Colonic mucosa (tissue), 4 donors: ENCODE measurements around the gene HIPK2. TPM values are rescaled to one million over a fixed set of nuclear protein-coding genes. Genes with fewer than 3 reads are reported as not detected.
A peak's percentile ranks its signal among the peaks of the same experiment; 100 is the strongest.

Experiments used
- DNase-seq: peaks from one replicate; pipeline ENCODE4 v3.0.0-alpha.2; 2020
- H3K27ac ChIP-seq: fragments of 200-600 bp; one replicate; pipeline ENCODE4 v1.8.0; 2021
- H3K27me3 ChIP-seq: fragments of 200-600 bp; one replicate; pipeline ENCODE4 v1.8.0; 2021
- H3K36me3 ChIP-seq: fragments of 200-600 bp; one replicate; pipeline ENCODE4 v1.8.0; 2021
- H3K4me1 ChIP-seq: fragments of 200-600 bp; one replicate; pipeline ENCODE4 v1.8.0; 2021; ENCODE audit warnings: mild to moderate bottlenecking
- H3K4me3 ChIP-seq: fragments of 200-600 bp; one replicate; pipeline ENCODE4 v1.8.0; 2021
- H3K9ac ChIP-seq, 2 donors: one replicate each; pipeline ENCODE4 v1.7.0; 2013; ENCODE audit warnings: control low read depth in 2 of 2, low read depth in 2 of 2, low read length in 2 of 2
- H3K9me3 ChIP-seq: fragments of 200-600 bp; one replicate; pipeline ENCODE4 v1.8.0; 2021
- CTCF ChIP-seq: fragments of 200-600 bp; IDR thresholded peaks from one replicate; pipeline ENCODE4 v1.8.0; 2022; ENCODE audit warnings: antibody characterized with exemption, mild to moderate bottlenecking
- intact Hi-C: fragments of 100-400 bp; cut with DNase I; formaldehyde crosslinking; loops from one replicate; pipeline ENCODE4 v1.14.1; 2022
- total RNA-seq, 2 donors: library from RNA; stranded (reverse); fragmentation: NEBNext Ultra II Directional in 1 of 2; extraction: Animal tissue kit (Norgen Biotek cat#: 25700) in 1 of 2; gene quantifications; one replicate each; pipeline ENCODE4 v1.2.1, GENCODE V29; 2021
- donor health status: healthy.
- donor health status: DM: no; HTN: no; CAD: no.
- donor health status: DM: no; HTN: no; CAD: no.

Gene HIPK2
- total RNA-seq, 2 donors from 2014 or later = 25.3 to 28.4 TPM

GRCh38 chr7:139725077-139725476 is 52.7 kb downstream of the HIPK2 start:
- H3K4me1 ChIP-seq = peaks cover 26% of the 10 kb centered on the region
- no peak for DNase-seq
- H3K4me3 ChIP-seq = no peak overlapping the region
- intact Hi-C loops = no loop called here
- no peaks in the 10 kb centered on the region for H3K9me3 ChIP-seq
- H3K36me3 ChIP-seq = no peaks in the 10 kb centered on the region
- TF ChIP-seq CTCF = no peak
- no peaks in the 10 kb centered on the region for H3K27me3 ChIP-seq
- H3K27ac ChIP-seq = peak overlapping the region; percentile 32
- no peak overlapping the region for H3K9ac ChIP-seq

GRCh38 chr7:139722604-139723003 is 55.2 kb downstream of the HIPK2 start:
- Histone ChIP-seq H3K27me3 (no peaks in the 10 kb centered on the region), H3K4me1 (peaks cover 26% of the 10 kb centered on the region), H3K4me3 (no peak overlapping the region), H3K27ac (no peak overlapping the region), H3K9me3 (no peaks in the 10 kb centered on the region), H3K36me3 (no peaks in the 10 kb centered on the region), H3K9ac (no peak overlapping the region)
- intact Hi-C loops = no loop called here
- TF ChIP-seq CTCF = no peak
- no peak for DNase-seq

- intact Hi-C loops = no loop called here
- H3K4me1 ChIP-seq = peaks cover 26% of the 10 kb centered on the region
- H3K36me3 ChIP-seq = no peaks in the 10 kb centered on the region
- peak overlapping the region; percentile 66 for H3K27ac ChIP-seq
- no peaks in the 10 kb centered on the region for H3K27me3 ChIP-seq
- H3K4me3 ChIP-seq = no peak overlapping the region
- no peak for DNase-seq
- TF ChIP-seq CTCF = no peak
- peak overlapping the region in 1 of 2 donors; percentile 38 for H3K9ac ChIP-seq
- H3K9me3 ChIP-seq = no peaks in the 10 kb centered on the region
These were observed 56.0 kb downstream of the HIPK2 start for GRCh38 chr7:139721821-139722220.

- H3K4me1 ChIP-seq = peaks cover 26% of the 10 kb centered on the region
- H3K36me3 ChIP-seq = no peaks in the 10 kb centered on the region
- H3K9me3 ChIP-seq = no peaks in the 10 kb centered on the region
- H3K27ac ChIP-seq = peak overlapping the region; percentile 66
- no peaks in the 10 kb centered on the region for H3K27me3 ChIP-seq
- peak overlapping the region in 1 of 2 donors; percentile 38 for H3K9ac ChIP-seq
- DNase-seq = no peak
- intact Hi-C loops = no loop called here
- no peak overlapping the region for H3K4me3 ChIP-seq
- TF ChIP-seq CTCF = no peak
These were observed 56.4 kb downstream of the HIPK2 start for GRCh38 chr7:139721417-139721816.

GRCh38 chr7:139720705-139721231 is 57.0 kb downstream of the HIPK2 start:
- peak overlapping the region; percentile 66 for H3K27ac ChIP-seq
- intact Hi-C loops = no loop called here
- H3K9ac ChIP-seq = peak overlapping the region in 1 of 2 donors; percentile 38
- no peak for TF ChIP-seq CTCF
- H3K4me3 ChIP-seq = no peak overlapping the region
- H3K36me3 ChIP-seq = no peaks in the 10 kb centered on the region
- peak; percentile 48 for DNase-seq
- no peaks in the 10 kb centered on the region for H3K9me3 ChIP-seq
- H3K27me3 ChIP-seq = no peaks in the 10 kb centered on the region
- H3K4me1 ChIP-seq = peaks cover 26% of the 10 kb centered on the region
